Measurements from ENCODE around the gene ZBED5. TPM values are rescaled to one million over a fixed set of nuclear protein-coding genes. Genes with fewer than 3 reads are reported as not detected.

ZBED5 gene
- total RNA-seq, 2 experiments from 2014 or later: 35.7 to 36.7 TPM

DNA sequence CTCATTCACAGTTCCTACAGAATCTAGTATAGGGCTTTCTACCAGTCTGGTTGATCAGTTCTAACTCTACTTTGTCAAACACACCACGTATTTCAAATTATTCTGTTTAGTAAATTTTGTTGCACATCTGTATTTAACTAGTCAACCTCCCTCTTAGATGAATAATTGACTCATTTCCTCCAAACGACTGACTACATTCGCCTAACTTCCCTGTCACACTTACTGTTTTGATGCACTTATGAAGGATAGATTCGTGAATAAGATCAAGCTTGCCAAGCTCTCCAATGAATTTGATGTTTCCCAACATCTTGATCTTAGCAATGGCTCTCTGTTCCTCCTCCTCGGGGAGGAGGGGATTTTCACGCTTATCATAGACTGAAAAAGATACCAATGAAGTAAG, 54.2 kb downstream of the ZBED5 start:
- H3K27ac Mint-ChIP-seq: peak overlapping the region; percentile 60

More for the DNA sequence above, 54.2 kb downstream of the ZBED5 start:
- CTCF ChIA-PET: interaction anchor here (0.5 to 7.8 kb wide), 8 partner anchors 13 to 1047 kb away, joined by 3 to 73 read pairs (median 4); no protein-coding TSS in a partner anchor
- Mint-ChIP-seq H3K4me3 (no peak overlapping the region), H3K9me3 (no peaks in the 10 kb centered on the region), H3K27me3 (no peaks in the 10 kb centered on the region), H3K36me3 (ENCODE audit: low read depth) (peaks cover 96% of the 10 kb centered on the region), H3K4me1 (ENCODE audit: low read depth) (peaks cover 75% of the 10 kb centered on the region)
- no peak for DNase-seq
- intact Hi-C loops (cut with micrococcal nuclease): no loop called here
- POLR2A ChIA-PET: interaction anchor here (1.0 to 2.3 kb wide), 8 partner anchors 8 to 97 kb away, joined by 3 to 21 read pairs (median 4); partner anchors contain the start of genes CTR9 and ZBED5
- no peak for ATAC-seq
- no peak for TF ChIP-seq CTCF (IDR thresholded peaks at IDR 0.05)

Other genes starting within 250 kb of the ZBED5 start
- not detected for gene IRAG1, start 164.3 kb downstream of the ZBED5 start, total RNA-seq
- 10 to 100 TPM; 35.9 to 37.1 TPM for gene CTR9, start 106.8 kb downstream of the ZBED5 start, total RNA-seq
- gene EIF4G2, start 49.1 kb downstream of the ZBED5 start, total RNA-seq: 100 to 1,000 TPM; 757 to 842 TPM